H1 (cell line): Measurements from ENCODE around the gene JPH2. TPM values are rescaled to one million over a fixed set of nuclear protein-coding genes. Genes with fewer than 3 reads are reported as not detected.

ENCODE experiments used
- CTCF ChIA-PET: fragments of 300-600 bp; sonication (Branson Sonifier 250); formaldehyde crosslinking; loops from one replicate; lab custom pipeline; 2021; ENCODE audit not compliant: partially characterized antibody; lab: Charles Lee
- POLR2A ChIA-PET: fragments of 300-600 bp; sonication (Branson Sonifier 250); formaldehyde crosslinking; loops from one replicate; lab custom pipeline; 2021; ENCODE audit warnings: inconsistent platforms; ENCODE audit not compliant: partially characterized antibody; lab: Charles Lee
- DNase-seq, 2 experiments: peaks; one replicate each; pipeline versions ENCODE4 v3.0.0 to v3.0.0-alpha.2; 2010 to 2022; ENCODE audit warnings: low spot score in 2 of 2, low read depth in 1 of 2, mixed read lengths in 1 of 2
- FAIRE-seq: peaks from 2 replicates; lab custom pipeline; 2011; peaks lifted over from hg19 to GRCh38; lab: Jason Lieb, UNC
- H2AFZ ChIP-seq: 2 replicates; pipeline ENCODE4 v1.8.1; 2012; ENCODE audit warnings: low read length, inconsistent platforms
- H2AK5ac ChIP-seq: 2 replicates; pipeline ENCODE4 v1.6.1; 2013; ENCODE audit warnings: low read depth, low read length
- H2BK120ac ChIP-seq: replicated peaks from 2 replicates; pipeline ENCODE3; 2013; ENCODE audit warnings: low read depth, low read length, inconsistent platforms
- H2BK12ac ChIP-seq: 2 replicates; pipeline ENCODE4 v1.6.1; 2013; ENCODE audit warnings: low read depth, low read length
- H2BK15ac ChIP-seq: 2 replicates; pipeline ENCODE4 v1.6.1; 2013; ENCODE audit warnings: low read length
- H2BK20ac ChIP-seq: 2 replicates; pipeline ENCODE4 v1.6.1; 2013; ENCODE audit warnings: low read length
- H2BK5ac ChIP-seq: 2 replicates; pipeline ENCODE4 v1.6.1; 2013; ENCODE audit warnings: low read depth, low read length
- H3K14ac ChIP-seq: 2 replicates; pipeline ENCODE4 v1.6.1; 2013; ENCODE audit warnings: inconsistent platforms; ENCODE audit not compliant: insufficient read length
- H3K18ac ChIP-seq: 2 replicates; pipeline ENCODE4 v1.6.1; 2013; ENCODE audit warnings: low read length; ENCODE audit errors: extremely low read depth
- H3K23ac ChIP-seq: 2 replicates; pipeline ENCODE4 v1.6.1; 2013; ENCODE audit warnings: inconsistent platforms; ENCODE audit not compliant: insufficient read length
- H3K23me2 ChIP-seq: 2 replicates; pipeline ENCODE4 v1.6.1; 2013; ENCODE audit warnings: low read depth, low read length
- H3K27ac ChIP-seq: 2 replicates; pipeline ENCODE4 v1.6.1; 2011; ENCODE audit warnings: low read depth, low read length, inconsistent platforms
- H3K27me3 ChIP-seq, 4 experiments: replicated peaks in 1 of 4; 1 replicate in 1 of 4; 2 replicates in 3 of 4; pipeline versions ENCODE4 v1.6.1 to v1.8.1; 2011 to 2013; ENCODE audit warnings: low read length in 3 of 4, mild to moderate bottlenecking in 3 of 4, inconsistent platforms in 2 of 4, mixed read lengths in 2 of 4, moderate library complexity in 1 of 4; ENCODE audit not compliant: control insufficient read depth in 3 of 4, insufficient read depth in 3 of 4; ENCODE audit errors: extremely low read depth in 1 of 4
- H3K36me3 ChIP-seq, 4 experiments: 2 replicates each; pipeline versions ENCODE4 v1.6.1 to v1.8.1; 2011 to 2013; ENCODE audit warnings: mild to moderate bottlenecking in 4 of 4, low read length in 3 of 4, moderate library complexity in 2 of 4, control low read depth in 1 of 4, inconsistent platforms in 1 of 4; ENCODE audit not compliant: insufficient read depth in 4 of 4, control insufficient read depth in 2 of 4
- H3K4ac ChIP-seq: replicated peaks from 2 replicates; pipeline ENCODE3; 2013; ENCODE audit warnings: low read length, low read depth, mixed read lengths, inconsistent platforms; ENCODE audit not compliant: insufficient read length
- H3K4me1 ChIP-seq, 4 experiments: replicated peaks in 1 of 4; 1 replicate in 1 of 4; 2 replicates in 3 of 4; pipeline versions ENCODE4 v1.6.1 to v1.8.1; 2011 to 2013; ENCODE audit warnings: low read length in 3 of 4, inconsistent platforms in 2 of 4, mixed read lengths in 1 of 4; ENCODE audit not compliant: insufficient read depth in 4 of 4, control insufficient read depth in 3 of 4
- H3K4me2 ChIP-seq, 2 experiments: 2 replicates each; pipeline versions ENCODE4 v1.6.1 to v1.8.1; 2011 to 2013; ENCODE audit warnings: low read depth in 2 of 2, low read length in 2 of 2, control low read depth in 1 of 2, inconsistent platforms in 1 of 2, mild to moderate bottlenecking in 1 of 2; ENCODE audit not compliant: insufficient read depth in 1 of 2
- H3K4me3 ChIP-seq, 4 experiments: fragments of 200-600, 300-600 bp in 1 of 4; sonication (generic), shearing (Covaris generic), sonication (Bioruptor Twin) in 1 of 4; 2 replicates each; pipeline versions ENCODE4 v1.5.1 to v1.8.1; 2011 to 2016; ENCODE audit warnings: low read length in 4 of 4, low read depth in 3 of 4, control low read depth in 2 of 4, inconsistent platforms in 2 of 4, mild to moderate bottlenecking in 2 of 4, mixed read lengths in 1 of 4, moderate library complexity in 1 of 4; ENCODE audit not compliant: insufficient read depth in 2 of 4; ENCODE audit errors: extremely low read depth in 1 of 4
- H3K56ac ChIP-seq: replicated peaks from 2 replicates; pipeline ENCODE3; 2013; ENCODE audit warnings: low read depth, mild to moderate bottlenecking, mixed read lengths, low read length, inconsistent platforms; ENCODE audit not compliant: insufficient read length
- H3K79me1 ChIP-seq: 2 replicates; pipeline ENCODE4 v1.6.1; 2013; ENCODE audit warnings: low read depth, low read length, control low read depth
- H3K79me2 ChIP-seq, 2 experiments: 2 replicates each; pipeline versions ENCODE4 v1.6.1 to v1.8.1; 2012 to 2013; ENCODE audit warnings: low read length in 2 of 2, mild to moderate bottlenecking in 2 of 2, inconsistent platforms in 1 of 2; ENCODE audit not compliant: insufficient read depth in 2 of 2, control insufficient read depth in 1 of 2
- H3K9ac ChIP-seq, 4 experiments: replicated peaks in 1 of 4; 1 replicate in 1 of 4; 2 replicates in 3 of 4; pipeline versions ENCODE4 v1.6.1 to v1.8.1; 2011 to 2013; ENCODE audit warnings: low read depth in 3 of 4, low read length in 3 of 4, control low read depth in 2 of 4, mild to moderate bottlenecking in 2 of 4, moderate library complexity in 2 of 4, inconsistent platforms in 1 of 4; ENCODE audit errors: extremely low read depth in 1 of 4
- H3K9me3 ChIP-seq, 2 experiments: 2 replicates each; pipeline versions ENCODE4 v1.6.1 to v1.8.1; 2012 to 2013; ENCODE audit warnings: mild to moderate bottlenecking in 2 of 2, moderate library complexity in 2 of 2, control low read depth in 1 of 2, inconsistent platforms in 1 of 2, low read depth in 1 of 2, low read length in 1 of 2, mixed read lengths in 1 of 2; ENCODE audit not compliant: insufficient read depth in 2 of 2
- H4K20me1 ChIP-seq, 2 experiments: replicated peaks in 1 of 2; 2 replicates each; pipeline versions ENCODE3 to v1.8.1; 2011 to 2013; ENCODE audit warnings: inconsistent platforms in 2 of 2, low read length in 2 of 2, mild to moderate bottlenecking in 1 of 2; ENCODE audit not compliant: insufficient read depth in 2 of 2, control insufficient read depth in 1 of 2
- H4K5ac ChIP-seq: 2 replicates; pipeline ENCODE4 v1.6.1; 2013; ENCODE audit warnings: low read length, low read depth, mixed read lengths, inconsistent platforms; ENCODE audit not compliant: insufficient read length
- H4K8ac ChIP-seq: 2 replicates; pipeline ENCODE4 v1.8.0; 2013; ENCODE audit warnings: mild to moderate bottlenecking, moderate library complexity, low read length, inconsistent platforms; ENCODE audit not compliant: insufficient read depth; ENCODE audit errors: extremely low read depth
- H4K91ac ChIP-seq: replicated peaks from 2 replicates; pipeline ENCODE3; 2013; ENCODE audit warnings: low read length, mixed read lengths, inconsistent platforms; ENCODE audit not compliant: insufficient read length
- ASH2L ChIP-seq: fragments of 200-600, 300-600 bp; sonication (generic); IDR thresholded peaks from one replicate; pipeline ENCODE4 v1.7.1; 2017; ENCODE audit warnings: low read length
- CBX8 ChIP-seq: fragments of 300-800, 300-1000 bp; sonication (generic); IDR thresholded peaks from 2 replicates; pipeline ENCODE4 v1.7.1; 2016; ENCODE audit warnings: low read depth, low read length, borderline replicate concordance
- EGR1 ChIP-seq: IDR thresholded peaks from 2 replicates; pipeline ENCODE4 v1.6.1; 2011; ENCODE audit warnings: low read depth, low read length, borderline replicate concordance
- FOSL1 ChIP-seq: IDR thresholded peaks from 2 replicates; pipeline ENCODE4 v1.6.1; 2011; ENCODE audit warnings: mild to moderate bottlenecking, low read depth, low read length, moderate library complexity; ENCODE audit not compliant: insufficient read depth
- MAFK ChIP-seq: IDR thresholded peaks from 2 replicates; pipeline ENCODE4 v1.6.1; 2012; ENCODE audit warnings: low read depth, mild to moderate bottlenecking, improper control_type of control experiment, low read length
- NANOG ChIP-seq: IDR thresholded peaks from 2 replicates; pipeline ENCODE4 v1.6.1; 2011; ENCODE audit warnings: low read length, low read depth, mild to moderate bottlenecking, inconsistent platforms; ENCODE audit not compliant: insufficient read depth, poor library complexity, severe bottlenecking
- RFX5 ChIP-seq: IDR thresholded peaks from 2 replicates; pipeline ENCODE4 v1.6.1; 2011; ENCODE audit warnings: low read depth, low read length, improper control_type of control experiment, borderline replicate concordance
- RXRA ChIP-seq: IDR thresholded peaks from 2 replicates; pipeline ENCODE4 v1.6.1; 2011; ENCODE audit warnings: low read depth, mild to moderate bottlenecking, low read length, moderate library complexity; ENCODE audit not compliant: insufficient read depth
- SAP30 ChIP-seq: fragments of 300-600 bp; sonication (generic); IDR thresholded peaks from 2 replicates; pipeline ENCODE4 v1.7.1; 2012; ENCODE audit warnings: low read length, moderate library complexity, mild to moderate bottlenecking, inconsistent platforms; ENCODE audit not compliant: insufficient read depth, insufficient replicate concordance
- SIN3A ChIP-seq, 2 experiments: IDR thresholded peaks in 1 of 2; conservative IDR thresholded peaks in 1 of 2; 2 replicates each; pipeline ENCODE4 v1.6.1; 2011 to 2012; ENCODE audit warnings: low read length in 2 of 2, improper control_type of control experiment in 1 of 2, low read depth in 1 of 2, mild to moderate bottlenecking in 1 of 2
- TAF7 ChIP-seq: optimal IDR thresholded peaks from 2 replicates; pipeline ENCODE3; 2011; ENCODE audit warnings: low read depth, mild to moderate bottlenecking, inconsistent platforms, low read length, moderate library complexity, borderline replicate concordance
- ZNF274 ChIP-seq: IDR thresholded peaks from 2 replicates; pipeline ENCODE4 v1.7.0; 2012; ENCODE audit warnings: low read length, borderline replicate concordance; ENCODE audit errors: extremely low read depth
- whole genome bisulfite sequencing, 2 experiments: shearing (Covaris generic) in 1 of 2; methylation state at CpG; one replicate each; pipeline versions ENCODE4 v1.1.6 to v1.1.7; 2013 to 2015; ENCODE audit warnings: low lambda C conversion rate in 2 of 2, mixed read lengths in 2 of 2, inconsistent platforms in 1 of 2, low coverage in 1 of 2, missing lambda C conversion rate in 1 of 2; ENCODE audit not compliant: insufficient replicate concordance in 2 of 2, insufficient coverage in 1 of 2, insufficient read length in 1 of 2; ENCODE audit errors: extremely low coverage in 1 of 2, missing lambda C conversion rate in 1 of 2; 5-methylcytosine and 5-hydroxymethylcytosine counted together
- polyA plus RNA-seq, 7 experiments: library from polyadenylated mRNA; depleted of rRNA in 3 of 7; stranded (reverse) in 5 of 7; unstranded in 2 of 7; fragments of >200 nt in 5 of 7; fragments of 200-250 nt in 2 of 7; gene quantifications; 1 replicate in 5 of 7; 2 replicates in 1 of 7; 4 replicates in 1 of 7; pipeline versions ENCODE4 v1.2.1 to v1.2.3, GENCODE V29; 2011 to 2013; ENCODE audit warnings: missing spikeins in 2 of 7, mixed read lengths in 2 of 7
- total RNA-seq: library from RNA; stranded (reverse); fragmentation: NEBNext Ultra II Directional; extraction: Animal tissue kit (Norgen Biotek cat#: 25700); gene quantifications from 2 replicates; pipeline ENCODE4 v1.2.1, GENCODE V29; 2021

The JPH2 gene
- total and polyA plus RNA-seq, 2 of the 8 experiments (the other 6 are each of a cell fraction or from before 2014, with no cell fraction given) = 0.59 to 1.3 TPM

GRCh38 chr20:44070139-44070900 lies 116.7 kb downstream of the JPH2 start:
- H3K9ac ChIP-seq = no peak overlapping the region
- H2BK15ac ChIP-seq = no peak overlapping the region
- H4K20me1 ChIP-seq = no peaks in the 10 kb centered on the region
- H2BK12ac ChIP-seq = no peak overlapping the region
- ChIA-PET CTCF (interaction anchor here (0.5 to 3.0 kb wide), 7 partner anchors 11 to 313 kb away, joined by 3 to 19 read pairs (median 3); no protein-coding TSS in a partner anchor), POLR2A (no interaction called here)
- 89% methylated on average over 17 of the region's 17 CpGs; no CpG with 5 or more reads in 1 of the 2 experiments for WGBS, 2 experiments
- no peak overlapping the region for H3K4me2 ChIP-seq
- no peak overlapping the region for H2AK5ac ChIP-seq
- no peak overlapping the region for H3K23ac ChIP-seq
- no peak overlapping the region for H2BK20ac ChIP-seq
- H3K56ac ChIP-seq = no peak overlapping the region
- no peak overlapping the region for H2BK120ac ChIP-seq
- no peaks in the 10 kb centered on the region for H3K79me2 ChIP-seq
- H3K18ac ChIP-seq = no peak overlapping the region
- peaks cover 0 to 7% (median 1%) of the 10 kb centered on the region in 4 experiments; a peak in 3 of 7 replicates for H3K4me1 ChIP-seq
- no peak overlapping the region for H3K4ac ChIP-seq
- no peak overlapping the region for H4K5ac ChIP-seq
- no peak overlapping the region for H2BK5ac ChIP-seq
- H3K27me3 ChIP-seq = no peaks in the 10 kb centered on the region
- H3K36me3 ChIP-seq = no peaks in the 10 kb centered on the region
- H3K14ac ChIP-seq = no peak overlapping the region
- H2AFZ ChIP-seq = no peak overlapping the region
- H3K9me3 ChIP-seq = no peaks in the 10 kb centered on the region
- no peaks in the 10 kb centered on the region for H3K79me1 ChIP-seq
- DNase-seq = peak in 1 of 2 experiments; percentile 27
- no peak overlapping the region for H4K91ac ChIP-seq
- no peak overlapping the region for H3K4me3 ChIP-seq
- no peaks in the 10 kb centered on the region for H3K23me2 ChIP-seq
- no peak for FAIRE-seq
- H4K8ac ChIP-seq = peak overlapping the region; percentile 47; the same call in 1 of the 2 replicates
- H3K27ac ChIP-seq = no peak overlapping the region
- TF ChIP-seq RFX5 (no peak), MAFK (no peak), EGR1 (no peak), ZNF274 (no peak), SIN3A (conservative IDR thresholded peaks at IDR 0.05 in 1 of 2, IDR thresholded peaks at IDR 0.05 in 1 of 2; ENCODE audit: low read depth in 1 of 2, low read length in 2 of 2) (no peak), ASH2L (no peak), RXRA (no peak), FOSL1 (no peak), TAF7 (no peak), CBX8 (no peak), SAP30 (no peak), NANOG (no peak)
